Measurements from ENCODE around the gene MRPS27. TPM values are rescaled to one million over a fixed set of nuclear protein-coding genes. Genes with fewer than 3 reads are reported as not detected.

Gene MRPS27
- total RNA-seq, 1 donor from 2014 or later: 71.7 TPM

DNA sequence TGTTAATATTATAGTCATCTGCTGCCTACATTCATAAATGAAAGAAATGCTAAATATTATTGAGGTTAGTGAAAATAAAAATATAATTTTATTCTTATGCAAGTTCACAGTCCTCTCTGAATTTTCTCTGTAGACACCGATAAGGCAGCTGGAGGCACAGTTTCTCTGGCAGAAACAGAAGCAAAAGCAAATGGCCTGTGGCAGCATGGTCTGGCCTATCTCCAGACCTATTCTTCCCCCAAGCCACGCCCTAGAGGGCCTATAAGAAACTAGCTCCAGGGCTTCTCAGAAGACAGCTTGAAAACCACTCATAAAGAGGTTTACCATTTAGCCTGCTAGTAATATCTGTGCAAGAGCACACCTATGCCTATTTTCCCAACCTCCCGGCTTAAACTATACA, 28.4 kb downstream of the MRPS27 start:
- peak; percentile 51 for DNase-seq (ENCODE audit: low read depth)

DNA sequence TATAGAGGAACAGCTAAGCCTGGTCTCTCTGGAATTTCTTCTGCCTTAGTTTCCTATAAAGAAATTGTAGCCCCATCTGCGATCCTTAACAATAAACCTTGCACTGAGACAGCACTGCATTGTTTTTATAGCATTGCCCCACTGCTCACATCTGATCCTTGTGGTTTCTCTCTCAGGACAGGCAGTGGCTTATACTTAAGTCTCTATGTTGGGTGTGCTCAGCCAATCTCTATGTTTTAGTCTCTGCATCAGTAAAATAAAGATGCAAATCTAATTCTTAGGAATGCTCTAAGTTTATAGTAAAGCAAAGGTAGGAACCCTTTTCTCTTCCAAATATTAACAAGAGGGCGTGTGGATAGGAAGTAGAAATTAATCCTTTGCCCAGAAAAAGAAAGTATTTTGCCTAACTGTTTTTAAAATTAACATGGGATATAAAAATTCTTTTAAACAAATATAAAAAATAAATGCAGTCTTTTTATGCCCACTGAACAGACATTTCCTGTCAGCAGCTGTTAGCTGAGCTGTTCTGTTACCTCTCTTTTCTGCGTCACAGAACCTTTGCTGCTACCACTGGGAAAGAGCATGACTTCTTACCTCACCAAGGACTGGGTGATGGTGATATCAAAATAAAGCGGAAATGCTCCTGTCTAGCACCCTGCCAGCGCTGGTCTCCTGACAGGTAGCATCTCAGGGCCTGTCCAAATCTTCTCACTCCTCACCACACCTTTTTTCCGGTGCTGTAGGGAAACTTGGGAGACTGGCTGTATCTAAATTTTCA, 29.5 kb downstream of the MRPS27 start:
- peak; percentile 34 for DNase-seq (ENCODE audit: low read depth)

DNA sequence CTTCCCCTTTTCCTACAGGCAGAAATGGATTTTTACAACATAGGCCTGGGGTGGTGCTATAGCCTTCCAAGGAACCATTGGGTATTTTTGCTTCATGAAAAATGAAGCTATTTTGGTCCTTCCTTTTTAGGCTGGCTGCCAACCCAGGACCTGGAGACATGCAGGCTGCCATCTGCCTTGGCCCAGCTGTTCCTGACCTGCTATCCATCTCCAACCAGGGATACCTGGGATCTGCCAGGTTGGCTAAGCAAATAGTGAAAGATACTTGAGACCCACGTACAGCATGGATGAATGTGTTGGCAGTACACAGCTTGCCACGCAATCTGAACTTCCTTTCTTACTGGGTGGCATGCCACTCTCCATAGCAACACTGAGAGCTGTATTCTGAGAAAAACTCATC, 31.1 kb downstream of the MRPS27 start:
- peak; percentile 77 for DNase-seq (ENCODE audit: low read depth)

DNA sequence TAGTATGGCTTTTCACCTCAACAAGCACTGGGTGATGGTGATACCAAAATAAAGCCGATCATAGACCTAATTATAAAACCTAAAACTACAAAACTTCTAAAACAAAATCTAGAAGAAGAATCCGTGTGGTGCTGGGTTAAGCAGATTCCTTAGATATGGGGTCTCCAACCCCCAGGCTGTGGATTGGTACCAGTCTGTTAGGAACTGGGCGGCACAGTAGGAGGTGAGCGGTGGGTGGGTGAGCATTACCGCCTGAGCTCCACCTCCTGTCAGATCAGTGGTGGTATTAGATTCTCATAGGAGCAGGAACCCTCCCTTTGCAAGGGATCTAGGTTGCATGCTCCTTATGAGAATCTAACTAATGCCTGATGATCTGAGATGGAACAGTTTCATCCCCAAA, 33.2 kb downstream of the MRPS27 start:
- no peak for DNase-seq (ENCODE audit: low read depth)

DNA sequence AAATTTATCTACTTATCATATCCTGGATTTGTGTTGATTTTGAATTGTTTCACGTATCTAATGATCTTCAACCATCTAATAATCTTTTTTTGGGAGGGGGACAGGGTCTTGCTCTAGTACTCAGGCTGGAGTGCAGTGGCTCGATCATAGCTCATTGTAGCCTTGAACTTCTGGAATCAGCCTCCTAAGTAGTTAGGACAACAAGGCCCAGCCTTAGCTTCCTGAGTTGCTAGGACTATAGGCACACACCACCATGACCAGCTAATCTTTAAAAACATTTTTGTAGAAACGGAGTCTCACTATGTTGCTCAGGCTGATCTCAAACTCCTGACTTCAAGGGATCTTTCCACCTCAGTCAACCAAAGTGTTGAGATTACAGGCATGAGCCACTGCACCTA, 34.6 kb downstream of the MRPS27 start:
- no peak for DNase-seq (ENCODE audit: low read depth)

DNA sequence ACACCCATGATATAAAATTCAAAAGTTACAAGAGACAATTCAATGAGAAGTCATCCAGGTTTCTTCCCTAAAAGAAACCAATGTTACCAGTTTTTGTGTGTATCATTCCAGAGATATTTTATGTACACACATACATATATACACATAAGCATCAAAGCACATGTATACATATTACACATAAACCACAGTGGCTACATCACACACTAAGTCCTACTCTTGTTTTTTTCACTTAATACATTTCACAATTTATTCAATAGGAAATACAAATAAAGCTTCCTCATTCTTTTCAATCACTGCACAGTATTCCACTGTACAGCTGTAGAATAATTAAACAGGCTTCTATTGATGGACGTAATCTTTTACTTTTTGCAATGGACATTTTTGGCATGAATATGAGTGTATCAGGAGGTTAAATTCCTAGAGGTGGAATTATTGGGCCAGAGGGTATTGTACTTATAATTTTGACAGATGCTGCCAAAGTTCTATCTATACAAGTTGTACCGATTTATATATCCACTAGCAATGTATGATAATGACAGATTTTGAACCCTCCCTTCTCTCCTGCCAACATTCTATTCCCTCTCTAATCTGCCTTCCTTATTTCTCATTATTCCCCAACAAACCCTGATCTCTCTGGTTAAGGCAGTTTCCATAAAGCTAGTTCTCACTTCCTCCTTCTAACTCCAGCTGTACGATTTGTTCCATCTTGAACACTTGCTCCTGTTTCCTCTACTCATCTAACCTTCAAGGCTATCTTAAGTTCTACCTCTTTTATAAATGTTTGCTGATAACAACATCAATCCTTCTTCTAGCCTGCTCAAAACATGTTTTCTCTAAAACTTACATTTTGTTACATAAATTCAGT, 35.2 kb downstream of the MRPS27 start:
- DNase-seq (ENCODE audit: low read depth): no peak

DNA sequence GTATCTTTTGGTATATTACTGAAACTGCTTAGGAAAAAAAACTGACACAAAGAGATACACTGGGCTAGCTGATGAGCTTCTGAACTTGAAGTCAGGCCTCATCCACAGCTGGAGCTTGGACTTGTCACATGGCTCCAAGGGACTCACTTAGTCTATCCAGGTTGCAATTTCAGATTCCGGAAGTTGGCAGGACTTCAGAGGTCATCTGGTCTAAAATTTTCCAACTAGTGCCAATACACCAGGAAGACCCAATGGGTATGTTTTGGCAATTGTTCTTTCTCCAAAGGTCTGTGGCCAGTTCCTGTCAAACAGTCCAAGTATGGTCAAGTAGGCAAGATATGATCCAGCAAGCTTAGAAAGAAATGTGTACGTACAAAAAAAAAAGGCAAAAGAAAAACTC, 36.7 kb downstream of the MRPS27 start:
- DNase-seq (ENCODE audit: low read depth): no peak

DNA sequence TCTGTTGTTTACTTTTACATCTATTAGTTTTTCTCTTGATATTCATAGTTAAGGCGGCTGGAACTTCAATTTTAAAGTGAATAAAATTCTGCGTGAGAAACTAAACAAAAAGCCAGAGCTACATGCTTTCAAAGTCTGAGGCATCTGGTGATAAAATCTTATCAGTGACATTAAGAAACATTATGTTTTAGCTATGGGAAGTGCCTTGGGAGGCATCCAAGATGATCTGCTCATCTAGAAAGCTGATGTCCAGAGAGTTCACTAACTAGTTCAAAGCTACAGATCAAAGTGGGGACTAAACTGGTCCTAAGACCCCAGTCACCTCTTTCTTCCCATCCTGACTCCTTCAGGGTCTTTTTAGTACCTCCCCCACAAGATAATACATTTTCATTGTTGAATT, 37.2 kb downstream of the MRPS27 start:
- DNase-seq (ENCODE audit: low read depth): no peak

DNA sequence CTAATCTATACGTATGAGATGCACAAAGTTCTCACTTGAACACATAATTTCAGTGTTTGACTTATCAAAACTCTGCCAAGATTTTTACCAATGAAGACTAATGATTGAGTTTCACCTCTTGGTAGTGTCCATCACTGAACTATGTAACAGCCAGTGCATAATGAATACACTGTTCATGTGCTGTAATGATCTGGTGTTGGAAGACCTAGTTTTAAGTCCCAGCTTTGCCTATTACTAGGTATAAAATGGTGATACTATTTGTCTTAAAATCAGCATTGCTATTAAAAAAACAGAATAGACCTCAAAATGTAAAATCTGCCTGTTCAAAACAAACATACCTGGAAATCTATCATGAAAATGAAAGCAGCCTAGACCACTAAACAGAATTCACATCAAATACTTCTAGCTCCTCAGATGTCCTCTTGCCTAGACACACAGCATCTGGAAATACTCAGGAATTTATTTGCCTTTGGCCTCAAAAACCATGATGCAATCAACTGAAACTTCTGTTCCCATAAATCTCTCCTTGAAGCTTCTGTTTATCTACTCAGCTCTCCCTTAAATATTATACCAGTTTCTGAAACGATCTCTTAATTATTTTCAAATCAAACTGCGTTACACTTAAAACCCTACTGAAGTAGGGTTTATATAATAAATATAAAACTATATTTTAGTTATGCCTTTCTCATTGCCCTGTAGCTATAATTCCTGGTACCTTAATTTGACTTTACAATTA, 38.1 kb downstream of the MRPS27 start:
- peak; percentile 65 for DNase-seq (ENCODE audit: low read depth)

DNA sequence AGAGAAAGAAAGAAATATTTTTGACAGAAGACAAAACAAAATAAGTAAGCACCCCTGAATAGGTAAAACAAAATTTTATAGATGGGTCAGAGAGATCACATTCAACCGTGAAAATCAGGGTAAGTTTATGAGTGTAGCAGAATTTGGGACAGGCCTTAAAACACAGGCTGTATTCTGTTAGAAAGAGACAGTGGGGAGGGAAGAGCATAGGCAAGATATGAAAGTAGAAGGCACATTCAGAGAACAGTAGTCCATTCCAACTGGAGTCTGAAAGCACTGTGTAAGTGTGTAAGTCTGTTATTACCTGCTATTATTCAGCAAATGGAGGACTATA, 38.6 kb downstream of the MRPS27 start:
- DNase-seq (ENCODE audit: low read depth): no peak

DNA sequence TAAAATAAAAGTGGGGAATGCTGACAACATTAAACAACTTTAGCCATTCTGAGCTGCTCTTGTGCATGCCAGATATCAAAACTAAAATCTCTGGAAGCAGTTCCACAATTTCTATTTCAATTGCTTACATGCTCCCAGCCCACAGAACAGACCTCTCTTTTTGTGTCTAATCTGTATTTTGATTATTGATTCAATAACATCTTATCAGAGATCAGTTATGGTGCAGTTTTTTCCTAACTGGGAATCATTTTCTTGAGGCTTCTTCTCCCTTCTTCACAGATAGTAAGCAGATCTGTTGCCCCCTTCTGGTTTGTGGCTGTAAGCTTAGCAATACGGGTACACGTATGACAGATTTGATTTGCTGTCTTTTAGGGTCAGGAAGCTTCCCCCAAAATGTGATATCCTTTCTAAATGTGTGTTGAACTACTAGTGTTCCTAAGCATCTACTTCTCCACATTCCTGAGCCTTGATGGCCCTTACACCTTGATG, 39.4 kb downstream of the MRPS27 start:
- DNase-seq (ENCODE audit: low read depth): peak; percentile 52

DNA sequence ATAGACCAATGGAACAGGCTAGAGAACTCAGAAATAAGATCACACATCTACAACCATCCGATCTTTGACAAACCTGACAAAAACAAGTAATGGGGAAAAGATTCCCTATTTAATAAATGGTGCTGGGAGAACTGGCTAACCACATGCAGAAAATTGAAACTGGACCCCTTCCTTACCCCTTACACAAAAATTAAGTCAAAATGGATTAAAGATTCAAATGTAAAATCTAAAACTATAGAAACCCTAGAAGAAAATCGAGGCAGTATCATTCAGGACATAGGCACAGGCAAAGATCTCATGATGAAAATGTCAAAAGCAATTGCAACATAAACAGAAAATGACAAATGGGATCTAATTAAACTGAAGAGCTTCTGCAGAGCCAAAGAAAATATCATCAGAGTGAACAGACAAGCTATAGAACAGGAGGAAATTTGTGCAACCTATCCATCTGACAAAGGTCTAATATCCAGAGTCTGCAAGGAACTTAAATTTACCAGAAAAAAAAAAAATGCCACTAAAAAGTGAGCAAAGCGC, 43.8 kb downstream of the MRPS27 start:
- DNase-seq (ENCODE audit: low read depth): no peak

DNA sequence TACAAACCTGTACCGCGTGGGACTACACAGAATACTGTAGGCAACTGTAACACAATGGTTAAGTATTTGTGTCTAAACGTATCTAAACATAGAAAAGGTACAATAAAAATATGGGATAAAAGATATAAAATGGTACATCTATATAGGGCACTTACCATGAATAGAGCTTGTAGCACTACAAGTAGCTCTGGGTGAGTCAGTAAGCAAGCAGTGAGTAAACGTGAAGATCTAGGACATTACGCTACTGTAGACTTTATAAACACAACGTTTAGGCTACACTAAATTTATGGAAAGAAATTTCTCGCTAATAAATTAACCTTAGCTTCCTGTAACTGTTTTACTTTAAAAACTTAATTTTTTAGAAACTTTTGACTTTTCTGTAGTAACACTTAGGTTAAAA, 46.5 kb downstream of the MRPS27 start:
- no peak for DNase-seq (ENCODE audit: low read depth)

DNA sequence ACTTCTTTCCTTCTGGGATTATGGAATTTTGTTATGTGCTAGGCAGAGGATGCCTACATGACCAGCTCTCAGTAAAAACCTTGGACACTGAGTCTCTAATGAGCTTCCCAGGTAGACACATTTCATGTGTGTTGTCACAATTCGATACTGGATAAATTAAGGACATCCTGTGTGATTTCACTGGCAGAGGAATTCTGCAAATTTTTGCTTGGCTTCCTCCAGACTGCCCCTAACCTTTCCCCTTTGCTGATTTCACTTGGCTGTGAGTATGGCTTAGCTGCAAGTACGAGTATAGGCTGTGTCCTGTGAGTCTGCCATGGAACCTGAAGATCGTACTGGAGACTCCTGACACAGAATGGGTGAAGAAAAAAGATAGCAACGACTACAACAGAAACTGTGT, 47.6 kb downstream of the MRPS27 start:
- no peak for DNase-seq (ENCODE audit: low read depth)

DNA sequence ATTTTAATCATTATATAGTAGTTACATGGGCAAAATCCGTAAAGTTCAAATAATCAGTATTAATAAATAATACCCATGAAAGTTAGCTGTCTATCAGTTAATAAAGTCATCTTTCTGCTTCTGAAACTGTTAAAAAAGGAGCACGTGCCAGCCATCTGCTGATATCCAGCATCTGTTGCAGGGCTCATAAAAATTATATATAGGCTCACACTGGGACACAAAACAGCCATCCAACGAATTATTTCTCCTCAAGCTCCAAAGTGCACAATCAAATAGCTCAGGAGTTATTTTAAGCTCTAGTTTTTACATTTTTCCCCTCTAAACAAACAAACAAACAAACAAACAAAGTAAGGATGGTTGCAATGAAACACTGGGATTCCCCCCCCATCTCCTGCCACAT, 48.3 kb downstream of the MRPS27 start:
- DNase-seq (ENCODE audit: low read depth): no peak

DNA sequence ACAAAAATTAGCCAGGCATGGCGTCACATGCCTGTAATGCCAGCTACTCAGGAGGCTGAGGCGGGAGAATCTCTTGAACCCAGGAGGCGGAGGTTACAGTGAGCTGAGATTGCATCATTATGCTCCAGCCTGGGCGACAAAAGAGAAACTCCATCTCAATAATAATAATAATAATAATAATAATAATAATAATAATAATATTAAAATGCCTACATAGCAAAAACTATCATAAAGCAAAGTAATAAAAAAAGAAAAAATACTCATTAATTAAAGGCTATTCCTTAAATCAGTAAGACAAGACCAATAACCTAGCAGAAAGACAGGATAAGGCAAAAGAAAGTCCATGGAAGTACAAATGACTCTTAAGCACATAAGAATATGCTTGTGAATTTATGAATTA, 50.0 kb downstream of the MRPS27 start:
- DNase-seq (ENCODE audit: low read depth): no peak

DNA sequence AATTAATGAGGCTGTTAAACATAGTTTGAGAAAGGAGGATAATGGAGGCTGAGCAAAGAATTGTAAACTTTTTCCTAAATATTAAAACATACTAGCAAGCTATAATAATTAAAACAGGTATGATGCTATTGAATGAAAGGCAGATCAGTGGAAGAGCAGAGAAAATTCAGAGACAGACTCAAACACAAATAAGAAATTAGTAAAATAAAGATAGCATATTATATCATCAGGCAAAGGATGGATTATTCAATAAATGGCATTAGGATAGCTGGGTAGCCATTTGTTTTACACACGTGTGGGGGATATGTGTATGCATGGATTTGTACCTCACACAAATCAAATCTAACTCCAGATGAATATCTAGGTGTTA, 50.6 kb downstream of the MRPS27 start:
- DNase-seq (ENCODE audit: low read depth): no peak

DNA sequence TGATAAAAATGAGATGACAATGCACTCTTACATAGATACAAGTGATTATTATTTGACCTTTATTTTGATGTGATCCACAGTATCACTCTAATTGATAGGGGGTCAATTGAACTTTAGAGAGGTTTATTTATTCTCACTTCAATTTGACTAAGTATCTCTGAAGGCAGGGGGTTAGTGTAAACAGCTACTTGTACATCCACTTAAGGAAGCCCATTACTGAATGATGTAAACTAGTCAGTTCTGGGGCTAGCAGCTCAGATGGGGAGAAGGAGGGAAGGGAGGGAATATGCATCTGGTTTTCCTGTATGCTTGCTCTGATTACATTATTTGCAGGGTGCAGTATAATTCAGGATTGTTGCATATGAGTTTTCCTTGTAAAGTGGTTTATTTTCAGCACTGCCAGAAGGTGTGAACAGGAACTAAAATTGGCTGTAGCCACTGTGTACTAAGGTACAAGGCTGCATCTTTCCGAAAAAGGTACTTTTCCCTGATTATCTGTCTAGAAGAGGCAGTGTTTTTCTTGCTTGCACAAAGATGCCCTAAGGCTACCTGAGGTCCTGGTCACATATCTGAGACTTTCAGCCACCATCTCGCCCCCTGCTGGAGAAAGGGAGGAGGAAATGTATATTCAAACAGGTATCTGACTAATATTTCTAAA, 51.2 kb downstream of the MRPS27 start:
- DNase-seq (ENCODE audit: low read depth): peak; percentile 43

DNA sequence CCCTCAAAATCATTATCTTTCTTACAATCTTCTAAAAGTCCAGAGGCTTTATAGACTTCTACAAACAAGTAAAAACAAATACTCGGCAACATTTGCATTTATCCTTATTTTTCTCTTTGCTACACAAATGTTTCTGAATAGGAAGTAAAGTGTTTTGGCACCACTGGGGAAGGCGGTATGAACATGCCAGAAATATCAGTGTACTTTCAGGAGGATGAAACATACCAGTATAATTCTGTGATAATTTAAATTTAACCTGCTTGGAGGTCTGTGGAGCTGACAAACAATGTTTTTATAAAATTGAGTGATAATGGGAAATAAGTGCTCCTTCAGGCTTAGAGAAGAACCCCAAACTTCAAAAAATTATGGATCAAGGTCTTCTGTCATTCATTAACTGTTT, 51.8 kb downstream of the MRPS27 start:
- no peak for DNase-seq (ENCODE audit: low read depth)

DNA sequence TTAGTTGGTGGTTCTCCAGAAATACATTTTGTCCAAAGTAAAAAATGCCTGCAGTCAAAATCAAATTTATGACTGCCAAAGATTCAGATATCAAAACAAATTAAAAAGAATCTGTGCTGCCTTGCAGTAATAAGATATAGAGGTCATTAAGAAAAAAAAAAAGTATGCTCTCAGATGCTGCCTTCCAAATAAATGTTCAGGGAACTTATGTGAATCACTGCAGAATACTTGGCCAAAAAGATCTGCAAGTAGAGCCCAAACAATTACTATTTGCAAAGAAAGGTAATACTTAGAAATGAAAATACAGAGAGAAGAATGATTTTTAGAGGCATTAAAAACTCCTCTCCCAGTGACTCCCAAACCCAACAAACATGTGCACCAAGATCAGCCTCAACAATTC, 52.4 kb downstream of the MRPS27 start:
- DNase-seq (ENCODE audit: low read depth): no peak

DNA sequence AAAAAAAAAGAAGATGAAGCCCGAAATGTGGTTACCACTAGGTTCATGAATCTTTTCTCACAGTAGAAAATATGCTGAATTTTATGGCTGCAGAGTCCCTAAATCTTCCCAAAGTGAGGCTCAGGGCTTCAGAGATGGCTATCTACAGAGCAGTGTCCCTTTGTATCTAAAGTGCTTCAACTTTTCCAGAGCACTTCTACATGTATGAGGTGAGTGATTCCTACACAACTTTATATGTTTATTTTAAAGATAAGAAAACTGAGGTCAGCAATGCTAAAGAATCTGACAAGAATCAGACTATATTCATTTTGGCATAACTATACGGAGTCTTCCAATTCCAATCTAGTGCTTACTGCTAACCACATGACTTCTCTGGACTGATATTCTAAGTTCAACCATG, 53.2 kb downstream of the MRPS27 start:
- DNase-seq (ENCODE audit: low read depth): no peak
